NCI-H345 (cell line): ENCODE data around the gene PHLPP1.
"Not testable (repeated sequence)": the region's sequence is repeated elsewhere in the genome, so short reads cannot be mapped to it uniquely, and the experiment has no call there.

Source experiments
- DNase-seq: peaks from one replicate; lab custom pipeline; 2025; lab: John Stamatoyannopoulos, UW

Gene PHLPP1

DNA sequence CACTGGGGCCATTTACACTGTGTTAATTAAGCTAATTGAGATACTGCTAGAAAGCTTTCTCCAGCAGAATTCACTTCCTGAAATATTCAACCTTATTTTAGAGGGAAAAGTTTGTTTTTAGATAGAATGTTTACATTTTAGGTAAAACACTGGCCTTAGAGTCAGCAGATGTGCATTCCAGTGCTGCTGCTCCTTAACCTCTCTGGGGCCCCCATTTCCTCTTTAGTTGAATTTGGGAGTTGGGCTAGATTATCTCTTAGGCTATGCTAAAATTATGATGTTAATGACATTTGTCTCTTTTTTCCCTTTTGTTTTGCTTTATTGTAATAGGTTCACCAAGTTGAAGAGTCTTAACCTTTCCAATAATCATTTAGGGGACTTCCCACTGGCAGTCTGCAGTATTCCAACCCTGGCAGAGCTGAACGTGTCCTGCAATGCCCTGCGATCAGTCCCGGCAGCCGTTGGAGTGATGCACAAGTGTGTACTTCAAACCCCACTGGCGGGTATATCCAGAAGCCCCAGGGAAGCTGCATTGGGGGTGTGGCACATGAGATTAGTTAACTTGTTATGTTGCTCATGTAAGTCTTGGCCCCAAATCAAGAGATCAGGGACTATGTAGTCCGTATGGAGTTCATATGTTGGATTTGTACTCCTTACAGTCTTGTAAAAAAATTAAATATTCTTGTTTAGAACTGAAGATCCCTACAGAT lies 179.5 kb downstream of the PHLPP1 start:
- DNase-seq = no peak

DNA sequence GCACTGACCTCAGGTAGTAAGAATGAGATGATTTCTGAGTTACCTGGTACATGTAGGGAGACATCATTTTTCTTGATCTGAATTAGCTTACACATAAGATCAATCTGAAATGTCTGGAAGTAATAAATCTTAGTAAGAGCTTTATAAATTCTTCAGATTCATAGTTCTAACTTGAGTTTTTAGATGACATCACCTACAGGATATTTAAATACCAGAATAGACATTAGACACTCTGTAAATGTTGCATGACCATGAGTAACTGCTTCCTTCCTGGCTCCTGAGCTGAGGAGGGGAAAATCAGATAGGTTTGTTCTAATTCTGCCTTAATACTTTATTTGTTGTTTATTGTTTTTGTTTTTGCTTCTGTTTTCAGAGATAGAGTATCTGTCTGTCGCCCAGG lies 181.8 kb downstream of the PHLPP1 start:
- DNase-seq = no peak

DNA sequence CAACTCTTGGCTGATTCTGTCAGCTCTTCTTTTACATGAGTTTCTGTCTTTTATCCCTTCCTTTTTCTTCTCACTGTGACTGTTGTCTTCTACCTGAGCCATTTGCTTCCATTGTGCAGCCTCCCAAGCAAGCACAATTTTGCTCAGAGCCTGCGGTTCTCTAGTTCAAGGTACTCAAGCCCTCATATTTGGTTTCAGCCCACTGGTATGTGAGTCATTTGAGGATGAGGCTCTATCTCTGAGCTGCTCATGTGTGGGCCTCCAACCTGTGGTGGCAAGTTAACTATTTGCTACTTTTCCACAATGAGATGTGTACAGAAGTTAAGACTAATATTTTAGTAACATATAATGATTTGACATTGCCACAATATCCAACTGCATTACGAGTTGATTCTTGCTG lies 183.0 kb downstream of the PHLPP1 start:
- no peak for DNase-seq

DNA sequence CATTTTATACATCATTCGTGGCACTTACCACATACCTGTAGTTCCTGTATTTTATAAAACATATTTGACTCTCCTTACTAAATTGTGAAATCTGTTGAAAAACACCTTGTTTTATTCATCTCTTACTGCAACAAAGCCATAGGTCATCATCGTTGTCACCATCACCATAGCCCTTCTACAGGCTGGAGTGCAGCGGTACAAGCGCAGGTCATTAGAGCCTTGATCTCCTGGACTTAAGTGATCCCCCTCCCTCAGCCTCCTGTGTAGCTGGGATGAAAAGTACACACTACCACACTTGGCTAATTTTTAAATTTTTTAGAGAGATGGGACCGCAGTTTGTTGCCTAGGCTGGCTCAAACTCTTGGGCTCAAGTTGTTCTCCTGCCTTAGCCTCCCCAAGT lies 184.2 kb downstream of the PHLPP1 start:
- no peak for DNase-seq

DNA sequence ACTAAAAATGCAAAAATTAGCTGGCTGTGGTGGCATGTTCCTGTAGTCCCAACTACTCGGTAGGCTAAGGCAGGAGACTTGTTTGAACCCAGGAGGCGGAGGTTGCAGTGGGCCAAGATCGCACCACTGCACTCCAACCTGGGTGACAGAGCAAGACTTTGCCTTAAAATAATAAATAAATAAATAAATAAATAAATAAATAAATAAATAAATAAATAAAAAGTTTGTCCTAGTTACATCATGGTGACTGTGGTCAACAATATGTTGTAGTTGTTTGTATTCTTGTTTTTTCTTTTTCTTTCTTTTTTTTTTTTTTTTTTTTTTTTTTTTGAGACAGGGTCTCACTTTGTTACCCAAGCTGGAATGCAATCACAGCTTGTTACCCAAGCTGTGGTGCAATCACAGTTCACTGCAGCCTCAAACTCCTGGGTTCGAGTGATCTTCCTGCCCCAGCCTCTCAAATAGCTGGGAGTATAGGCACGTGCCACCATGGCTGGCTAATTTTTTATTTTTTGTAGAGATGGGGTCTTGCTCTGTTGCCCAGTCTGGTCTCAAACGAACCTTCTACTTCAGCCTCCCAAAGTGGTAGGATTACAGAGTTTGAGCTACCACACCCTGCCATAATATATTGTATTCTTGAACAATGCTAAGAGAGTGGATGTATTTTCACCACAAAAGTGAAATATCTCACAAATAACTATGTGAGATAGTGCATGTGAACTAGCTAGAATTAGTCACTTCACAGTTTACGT lies 185.0 kb downstream of the PHLPP1 start:
- DNase-seq = no peak

DNA sequence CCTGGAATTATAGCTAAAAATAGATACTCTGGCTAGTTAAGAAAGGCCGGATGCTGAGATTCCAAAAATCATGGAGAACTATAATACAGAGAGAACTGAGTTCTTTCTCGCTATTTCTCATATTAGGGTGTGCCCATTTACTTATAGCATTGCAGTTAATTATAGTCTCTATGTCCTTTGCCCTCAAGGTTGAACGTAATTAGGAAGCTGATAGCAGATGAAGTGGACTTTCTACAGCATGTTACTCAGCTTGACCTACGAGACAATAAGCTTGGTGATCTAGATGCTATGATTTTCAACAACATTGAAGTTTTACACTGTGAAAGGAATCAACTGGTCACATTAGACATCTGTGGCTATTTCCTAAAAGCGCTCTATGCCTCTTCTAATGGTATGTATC lies 187.4 kb downstream of the PHLPP1 start:
- DNase-seq = no peak

DNA sequence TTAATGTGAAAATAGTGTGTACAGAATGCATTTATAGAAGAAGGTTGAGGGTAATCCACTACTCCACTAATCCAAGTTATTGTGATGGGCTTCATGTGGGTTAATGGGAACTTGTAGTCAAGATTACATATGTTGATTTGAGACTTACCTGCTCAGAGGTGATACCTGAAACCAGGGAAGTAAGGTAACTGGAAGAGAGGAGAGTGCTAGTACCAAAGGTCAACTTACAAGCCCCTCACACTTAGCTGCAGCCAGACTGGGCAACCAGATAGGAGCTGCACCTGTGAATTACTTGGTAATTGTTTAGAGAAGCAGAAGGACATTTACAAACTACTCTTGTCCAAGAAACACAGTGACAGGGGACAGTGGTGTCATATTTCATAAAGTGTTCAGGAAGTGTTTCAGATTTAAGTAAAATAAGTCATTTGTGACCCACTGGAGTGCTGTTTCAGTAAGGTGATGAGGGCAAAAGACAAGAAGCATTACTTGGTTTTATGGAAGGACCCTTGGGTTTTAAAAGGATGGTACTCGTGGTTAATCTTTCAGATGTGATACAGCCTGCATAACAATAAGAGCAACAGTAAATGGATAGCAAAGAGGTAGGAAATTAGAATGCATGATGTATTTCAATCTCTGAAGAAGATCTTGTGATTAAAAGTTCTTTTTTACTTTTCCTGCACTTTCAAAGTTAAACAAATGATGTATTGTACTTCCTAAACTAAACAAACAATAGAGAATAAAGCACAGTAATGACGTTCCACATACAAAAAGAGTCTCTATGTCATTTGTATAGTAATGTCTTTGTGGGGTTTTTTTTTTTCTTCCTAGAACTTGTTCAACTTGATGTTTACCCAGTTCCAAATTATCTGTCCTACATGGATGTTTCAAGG lies 189.3 kb downstream of the PHLPP1 start:
- no peak for DNase-seq

DNA sequence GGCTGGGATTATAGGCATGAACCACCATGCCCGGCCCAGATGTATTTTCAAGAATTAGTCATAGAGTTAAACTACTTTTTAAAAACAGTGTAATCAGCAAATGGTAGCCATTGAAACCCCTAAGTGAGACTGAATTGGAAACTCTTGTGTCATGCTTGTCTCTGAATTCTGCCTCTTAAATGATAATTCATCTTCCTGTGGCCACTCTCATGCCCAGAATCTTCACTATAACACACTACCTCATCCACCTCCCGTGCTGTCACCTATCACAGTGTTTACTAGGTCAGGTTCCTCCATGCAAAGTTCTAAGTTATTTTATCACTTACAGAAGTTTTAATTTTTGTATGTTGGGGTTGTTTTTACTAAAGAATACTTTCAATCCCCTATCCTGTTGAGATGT lies 197.5 kb downstream of the PHLPP1 start:
- DNase-seq = no peak

DNA sequence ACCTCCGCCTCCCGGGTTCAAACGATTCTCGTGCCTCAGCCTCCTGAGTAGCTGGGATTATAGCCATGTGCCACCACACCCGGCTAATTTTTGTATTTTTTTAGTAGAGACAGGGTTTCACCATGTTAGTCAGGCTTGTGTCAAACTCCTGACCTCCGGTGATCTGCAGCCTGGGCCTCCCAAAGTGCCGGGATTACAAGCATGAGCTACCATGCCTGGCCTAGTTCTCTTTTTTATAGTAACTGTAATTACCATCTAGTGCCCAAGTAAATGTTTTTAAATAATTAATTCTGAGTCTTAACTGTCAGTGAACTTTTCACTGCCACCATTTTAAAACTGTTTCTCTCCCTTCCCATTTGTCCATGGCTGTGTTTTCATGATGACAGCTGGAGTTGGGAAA lies 198.5 kb downstream of the PHLPP1 start:
- not testable (repeated sequence) for DNase-seq

DNA sequence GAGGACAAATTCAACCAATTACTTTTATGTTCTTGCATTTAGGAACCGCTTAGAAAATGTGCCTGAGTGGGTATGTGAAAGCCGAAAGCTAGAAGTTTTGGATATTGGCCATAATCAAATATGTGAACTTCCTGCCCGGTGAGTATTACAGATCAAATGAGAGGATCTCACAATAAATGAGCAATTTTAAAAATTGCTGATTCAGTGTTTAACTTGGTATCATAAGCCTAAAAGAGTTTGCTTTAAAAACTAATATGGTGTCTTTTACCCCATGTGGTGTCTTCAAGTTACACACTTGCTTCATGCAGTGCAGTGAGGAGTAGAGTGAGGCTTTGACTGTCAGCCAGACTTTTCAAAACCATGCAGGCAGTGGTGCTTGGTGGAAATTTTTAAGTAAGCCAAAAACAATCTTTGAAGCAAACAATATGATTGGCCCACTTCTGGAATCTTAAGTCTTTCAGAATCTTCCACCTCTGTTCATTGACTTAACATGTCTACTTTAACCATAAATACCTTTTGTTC lies 199.6 kb downstream of the PHLPP1 start:
- no peak for DNase-seq

DNA sequence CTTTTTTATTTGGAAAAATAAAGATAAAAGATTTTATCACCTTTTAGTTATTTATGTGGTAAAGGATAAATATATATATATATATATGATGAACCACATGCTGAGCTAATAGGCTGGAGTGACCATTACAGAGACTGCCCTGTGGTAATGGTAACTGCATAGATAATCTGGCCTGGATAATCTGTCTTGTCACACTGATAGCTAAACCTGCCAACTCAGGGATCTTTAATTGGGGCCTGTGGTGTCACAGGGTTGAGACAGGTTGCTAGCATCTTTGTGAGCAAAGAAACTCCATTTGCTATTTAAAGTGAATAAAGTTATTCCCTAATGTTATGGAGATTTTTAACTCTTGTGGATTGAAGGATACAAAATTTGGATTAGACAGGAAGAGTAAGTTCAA lies 203.0 kb downstream of the PHLPP1 start:
- DNase-seq = no peak

DNA sequence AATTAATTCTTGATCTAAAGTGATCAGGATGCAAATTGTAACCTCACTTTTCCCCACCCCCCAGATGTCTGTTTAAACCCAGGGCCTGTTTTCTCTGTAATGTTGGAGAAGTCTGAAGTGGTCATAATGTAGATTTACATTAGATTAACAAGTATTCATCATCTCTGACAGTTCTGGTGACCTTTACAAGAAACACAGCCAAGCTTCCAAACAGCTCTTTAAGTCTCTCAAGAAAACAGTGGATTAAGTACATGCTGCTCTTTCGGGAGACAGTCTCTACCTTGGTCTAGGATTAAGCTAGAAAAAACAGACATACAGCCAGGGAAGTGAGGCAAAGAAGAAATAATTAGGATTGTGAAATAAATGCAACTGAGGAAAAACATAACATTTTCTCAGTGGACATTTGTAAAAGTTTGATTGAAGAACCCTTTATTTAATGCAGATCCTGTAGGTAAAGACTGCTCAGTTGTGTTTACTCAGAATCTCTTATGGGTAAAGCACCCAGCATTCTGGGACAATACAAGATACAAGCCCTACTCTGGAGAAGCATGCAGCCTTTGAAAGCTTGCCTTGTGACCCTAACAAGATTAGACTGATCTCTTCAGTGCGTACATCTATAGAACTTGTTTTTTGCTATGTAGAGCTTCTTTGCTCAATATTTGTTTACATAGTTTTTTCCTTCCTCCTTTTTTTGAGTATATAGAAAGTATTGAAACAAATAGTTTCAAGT lies 203.9 kb downstream of the PHLPP1 start:
- no peak for DNase-seq

DNA sequence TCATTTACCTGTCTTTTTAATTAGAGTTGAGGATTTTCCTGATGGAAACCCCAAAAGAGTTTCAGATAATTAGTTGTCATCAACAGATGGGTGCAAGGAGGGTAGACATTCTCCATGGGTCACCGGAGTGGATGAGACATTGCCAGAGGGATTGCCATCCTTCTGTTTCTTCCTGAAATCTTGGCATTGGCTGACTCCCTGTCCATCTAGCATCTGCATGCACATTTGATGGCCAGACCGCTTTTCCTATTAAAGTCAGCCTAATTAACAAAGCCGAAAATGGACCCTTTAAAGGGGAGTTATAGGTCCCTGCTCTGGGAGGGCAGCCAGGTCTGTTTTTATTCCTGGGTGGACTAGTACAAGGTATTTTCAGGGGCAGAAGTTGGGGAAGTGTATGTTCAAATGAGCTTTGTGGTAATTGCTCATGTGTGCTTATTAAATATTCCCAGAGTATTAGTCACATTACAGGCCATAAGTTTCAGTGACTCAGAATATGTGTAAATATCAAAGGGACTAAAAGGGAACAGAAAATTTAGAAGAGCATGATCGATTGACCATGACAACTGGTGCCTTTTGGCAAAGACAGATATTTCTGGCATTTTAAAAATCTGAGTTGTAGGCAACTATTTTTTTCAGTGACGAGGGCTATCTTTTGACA lies 209.8 kb downstream of the PHLPP1 start:
- DNase-seq = no peak

DNA sequence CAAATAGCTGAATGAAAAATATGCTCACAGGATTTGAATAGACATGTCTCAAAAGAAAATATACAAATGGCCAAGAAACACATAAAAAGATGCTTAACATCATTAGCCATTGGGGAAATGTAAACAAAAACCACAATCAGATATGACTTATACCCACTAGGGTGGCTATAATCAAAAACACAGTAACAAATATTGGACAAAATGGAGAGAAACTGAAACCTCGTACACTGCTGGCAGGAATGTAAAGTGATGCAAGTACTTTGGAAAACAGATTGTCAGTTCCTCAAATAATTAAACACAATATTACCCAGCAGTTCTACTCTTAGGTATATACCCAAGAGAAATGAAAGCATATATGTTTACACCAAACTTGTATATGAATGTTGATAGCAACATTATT lies 213.0 kb downstream of the PHLPP1 start:
- no peak for DNase-seq

DNA sequence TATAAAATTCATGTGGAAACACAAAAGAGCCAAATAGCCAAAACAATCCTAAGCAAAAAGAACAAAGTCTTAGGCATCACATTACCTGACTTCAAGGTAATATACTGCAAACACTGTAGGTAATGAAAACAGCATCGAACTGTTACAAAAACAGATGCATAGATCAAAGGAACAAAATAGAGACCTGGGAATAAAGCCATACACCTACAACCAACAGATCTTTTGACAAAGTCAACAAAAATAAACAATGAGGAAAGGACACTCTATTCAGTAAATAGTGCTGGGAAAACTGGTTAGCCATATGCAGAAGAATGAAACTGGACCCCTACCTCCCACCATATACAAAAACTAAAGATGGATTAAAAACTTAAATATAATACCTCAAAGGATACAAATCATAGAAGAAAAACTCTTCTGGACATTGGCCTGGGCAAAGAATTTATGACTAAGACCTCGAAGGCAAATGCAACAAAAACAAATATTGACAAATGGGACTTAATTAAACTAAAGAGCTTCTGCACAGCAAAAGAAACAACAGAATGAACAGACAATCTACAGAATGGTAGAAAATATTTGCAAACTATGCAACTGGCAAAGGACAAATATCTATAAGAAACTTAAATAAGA lies 218.0 kb downstream of the PHLPP1 start:
- no peak for DNase-seq

DNA sequence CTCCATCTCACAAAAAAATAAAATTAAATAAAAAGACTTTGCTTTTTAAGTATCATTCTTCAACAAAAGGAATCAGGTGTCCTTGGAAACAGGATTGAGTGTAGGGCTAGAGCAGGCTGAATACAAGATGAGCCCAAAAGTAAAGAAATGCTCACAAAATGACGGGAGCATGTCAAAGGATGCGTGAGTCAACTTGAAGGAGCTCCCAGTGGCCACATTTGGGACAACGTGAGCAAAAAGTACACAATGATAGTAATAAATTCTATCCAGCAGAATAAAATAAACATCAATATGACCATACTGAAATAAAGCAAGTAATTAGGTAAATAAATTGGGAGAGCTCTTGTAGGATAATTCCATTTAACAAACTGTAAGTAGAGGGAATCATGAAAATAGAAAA lies 220.7 kb downstream of the PHLPP1 start:
- no peak for DNase-seq

DNA sequence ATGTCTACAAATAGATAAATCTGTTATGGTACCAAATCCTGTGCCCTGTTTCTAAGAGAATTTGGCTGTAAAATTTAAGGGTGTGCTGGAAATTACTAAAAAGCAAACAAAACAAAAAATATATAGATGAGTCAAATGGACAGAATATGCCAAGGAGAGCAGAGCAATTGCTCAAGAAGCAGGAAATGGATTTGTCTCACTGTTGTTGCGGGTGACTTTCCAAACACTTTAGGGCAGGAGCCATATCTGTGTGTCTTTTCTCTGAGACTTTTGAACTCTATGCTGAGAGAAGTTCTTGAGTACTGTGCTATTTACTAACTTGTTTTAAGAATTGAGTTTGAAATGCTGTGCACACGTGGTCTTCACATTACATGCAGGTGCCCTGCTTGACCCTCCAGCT lies 221.7 kb downstream of the PHLPP1 start:
- DNase-seq = no peak

DNA sequence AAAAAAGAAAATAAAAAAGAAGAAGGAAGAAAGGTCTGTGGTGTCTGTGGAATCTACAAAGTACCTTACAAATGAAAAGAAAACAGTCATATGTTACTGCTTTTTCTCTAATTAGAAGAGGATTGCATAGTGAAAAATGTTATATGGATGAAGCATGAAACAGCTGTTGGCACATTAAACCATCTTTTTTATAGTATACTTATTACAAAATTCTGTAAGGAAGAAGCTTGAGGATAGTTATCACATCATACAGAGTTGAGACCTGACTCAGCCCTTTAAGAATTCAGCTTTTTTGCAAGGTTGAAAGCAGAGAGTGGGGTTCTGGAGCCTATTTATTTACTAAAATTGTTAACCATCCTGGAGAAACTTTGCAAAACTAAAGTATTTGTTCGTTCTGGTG lies 222.7 kb downstream of the PHLPP1 start:
- no peak for DNase-seq

DNA sequence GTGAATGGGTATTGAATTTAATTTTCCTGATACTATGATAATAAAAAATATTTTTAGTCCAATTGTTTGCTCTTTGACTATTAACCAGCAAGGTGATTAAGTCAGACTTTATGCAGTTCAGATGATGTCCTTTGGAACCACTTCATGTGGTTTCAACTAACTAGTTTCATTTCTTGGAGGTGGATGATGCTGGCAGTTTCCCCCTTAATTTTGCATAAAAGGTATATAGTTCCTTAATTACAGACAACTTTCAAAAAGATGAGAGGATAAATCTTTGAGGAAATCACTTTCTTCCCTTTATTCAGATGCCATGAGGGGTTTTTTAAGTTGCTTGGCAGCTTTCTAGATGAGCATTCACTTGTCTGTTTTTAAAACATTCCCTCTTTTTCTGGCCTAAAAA lies 223.1 kb downstream of the PHLPP1 start:
- DNase-seq = no peak

DNA sequence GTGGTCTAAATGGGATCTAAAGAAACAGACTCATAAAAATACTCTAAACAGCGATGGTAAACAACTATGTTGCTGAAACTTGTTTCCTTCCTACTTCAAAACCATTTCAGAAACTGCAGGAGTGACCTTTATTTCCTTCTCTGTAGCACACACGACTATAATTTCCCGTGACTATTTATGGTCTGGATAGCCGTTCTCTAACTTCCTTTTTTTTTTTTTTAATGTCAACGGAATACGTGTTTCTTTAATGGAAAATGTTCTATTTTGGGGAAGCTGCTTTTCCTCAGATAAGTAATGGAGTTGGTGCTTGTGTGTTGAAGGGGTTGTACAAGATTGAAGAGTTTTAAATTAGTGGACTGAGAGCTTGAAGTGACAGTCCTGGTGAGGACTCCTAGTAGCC lies 224.1 kb downstream of the PHLPP1 start:
- DNase-seq = no peak

DNA sequence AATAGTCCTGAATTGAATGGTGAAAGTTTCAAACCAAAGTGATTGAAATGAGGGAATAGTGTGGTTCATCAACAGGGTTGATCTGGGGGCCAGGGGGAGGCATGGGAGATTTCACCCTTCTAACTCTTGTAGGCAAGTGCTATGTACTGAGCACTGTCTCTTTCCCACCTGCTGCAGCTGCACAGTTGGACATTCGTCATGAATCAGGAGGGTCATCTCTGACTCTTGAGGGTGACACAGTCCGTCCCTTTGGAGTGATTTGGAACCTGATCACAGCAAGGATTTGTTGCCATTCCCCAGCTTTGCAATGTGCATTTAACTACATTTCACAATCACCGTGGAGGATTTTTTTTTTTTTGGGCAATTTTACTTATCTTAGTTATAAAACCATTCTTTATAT lies 224.6 kb downstream of the PHLPP1 start:
- no peak for DNase-seq
